Epithelial cell of esophagus (primary cell): ENCODE measurements around the gene FAM168B.
"Not testable (repeated sequence)": the region's sequence is repeated elsewhere in the genome, so short reads cannot be mapped to it uniquely, and the experiment has no call there.

ENCODE experiments used
- DNase-seq: peaks from one replicate; pipeline ENCODE4 v3.0.0; 2010; ENCODE audit warnings: low read depth
- H3K4me3 ChIP-seq: 2 replicates; pipeline ENCODE4 v1.5.1; 2011; ENCODE audit warnings: mild to moderate bottlenecking, low read length, control low read depth
- CTCF ChIP-seq: IDR thresholded peaks from 2 replicates; pipeline ENCODE4 v1.5.1; 2011; ENCODE audit warnings: low read depth, mild to moderate bottlenecking, low read length, control low read depth, inconsistent platforms; ENCODE audit not compliant: insufficient read depth; ENCODE audit errors: missing control alignments

FAM168B gene

GRCh38 chr2:131077182-131077846 lies 15.9 kb downstream of the FAM168B start:
- H3K4me3 ChIP-seq, result no peak overlapping the region
- TF ChIP-seq CTCF, result no peak
- no peak for DNase-seq

- no peak overlapping the region for H3K4me3 ChIP-seq
- no peak for DNase-seq
- no peak for TF ChIP-seq CTCF
These were observed 16.6 kb downstream of the FAM168B start for GRCh38 chr2:131076707-131077106.

GRCh38 chr2:131075578-131075977 lies 17.7 kb downstream of the FAM168B start:
- not testable (repeated sequence) for DNase-seq, H3K4me3 ChIP-seq

- H3K4me3 ChIP-seq, DNase-seq: not testable (repeated sequence)
These were observed 25.1 kb downstream of the FAM168B start for GRCh38 chr2:131068172-131068571.

- TF ChIP-seq CTCF, result no peak
- DNase-seq, result no peak
- no peak overlapping the region for H3K4me3 ChIP-seq
These were observed 25.7 kb downstream of the FAM168B start for GRCh38 chr2:131067465-131068125.

GRCh38 chr2:131064589-131065512 lies 28.4 kb downstream of the FAM168B start:
- no peak for TF ChIP-seq CTCF
- DNase-seq, result no peak
- H3K4me3 ChIP-seq, result no peak overlapping the region

- no peak overlapping the region for H3K4me3 ChIP-seq
- no peak for TF ChIP-seq CTCF
- DNase-seq, result no peak
These were observed 29.6 kb downstream of the FAM168B start for GRCh38 chr2:131063501-131064283.
